ENCODE measurements around the gene MPL.

The MPL gene

GRCh38 chr1:43373066-43373940 is 35.7 kb downstream of the MPL start:
- Histone ChIP-seq H3K9me3 (ENCODE audit: control insufficient read depth, insufficient read depth, low read length) (no peaks in the 10 kb centered on the region), H3K79me2 (ENCODE audit: control insufficient read depth, low read length) (peaks cover 8% of the 10 kb centered on the region), H3K27ac (ENCODE audit: low read depth, low read length) (no peak overlapping the region), H3K4me2 (ENCODE audit: low read length) (no peak overlapping the region), H3K4me3 (ENCODE audit: low read length) (no peak overlapping the region), H3F3A (ENCODE audit: control insufficient read depth, insufficient read depth) (peaks cover 3% of the 10 kb centered on the region; the same call in 1 of the 2 replicates), H3K36me3 (ENCODE audit: control insufficient read depth, low read length) (0 out of 2 replicates have a peak, but pooled peaks cover 3% of the 10 kb centered on the region), H3K9me2 (replicated peaks; ENCODE audit: control insufficient read depth, low read length) (no peaks in the 10 kb centered on the region), H3K27me3 (ENCODE audit: control insufficient read depth, low read length) (no peaks in the 10 kb centered on the region), H3K4me1 (ENCODE audit: control insufficient read depth, low read length) (peaks cover 6% of the 10 kb centered on the region), H4K20me1 (ENCODE audit: control insufficient read depth, insufficient read depth, low read depth, low read length) (no peaks in the 10 kb centered on the region)
- TF ChIP-seq CTCF (IDR thresholded peaks at IDR 0.05; ENCODE audit: low read depth, low read length, poor library complexity, severe bottlenecking) (no peak), EZH2phosphoT487 (IDR thresholded peaks at IDR 0.05; ENCODE audit: borderline replicate concordance, low read length) (no peak)

GRCh38 chr1:43376723-43377235 is 39.2 kb downstream of the MPL start:
- Histone ChIP-seq H3K79me2 (ENCODE audit: control insufficient read depth, low read length) (no peaks in the 10 kb centered on the region), H3K36me3 (ENCODE audit: control insufficient read depth, low read length) (no peaks in the 10 kb centered on the region), H3K4me3 (ENCODE audit: low read length) (no peak overlapping the region), H4K20me1 (ENCODE audit: control insufficient read depth, insufficient read depth, low read depth, low read length) (no peaks in the 10 kb centered on the region), H3K9me2 (replicated peaks; ENCODE audit: control insufficient read depth, low read length) (no peaks in the 10 kb centered on the region), H3K9me3 (ENCODE audit: control insufficient read depth, insufficient read depth, low read length) (no peaks in the 10 kb centered on the region), H3K4me1 (ENCODE audit: control insufficient read depth, low read length) (no peaks in the 10 kb centered on the region), H3K27me3 (ENCODE audit: control insufficient read depth, low read length) (no peaks in the 10 kb centered on the region), H3K27ac (ENCODE audit: low read depth, low read length) (no peak overlapping the region), H3K4me2 (ENCODE audit: low read length) (no peak overlapping the region), H3F3A (ENCODE audit: control insufficient read depth, insufficient read depth) (no peaks in the 10 kb centered on the region)
- TF ChIP-seq CTCF (IDR thresholded peaks at IDR 0.05; ENCODE audit: low read depth, low read length, poor library complexity, severe bottlenecking) (no peak), EZH2phosphoT487 (IDR thresholded peaks at IDR 0.05; ENCODE audit: borderline replicate concordance, low read length) (no peak)

- TF ChIP-seq CTCF (IDR thresholded peaks at IDR 0.05; ENCODE audit: low read depth, low read length, poor library complexity, severe bottlenecking) (no peak), EZH2phosphoT487 (IDR thresholded peaks at IDR 0.05; ENCODE audit: borderline replicate concordance, low read length) (no peak)
- Histone ChIP-seq H3K27me3 (ENCODE audit: control insufficient read depth, low read length) (no peaks in the 10 kb centered on the region), H3K4me3 (ENCODE audit: low read length) (no peak overlapping the region), H3K36me3 (ENCODE audit: control insufficient read depth, low read length) (peaks cover 3% of the 10 kb centered on the region), H3K4me1 (ENCODE audit: control insufficient read depth, low read length) (no peaks in the 10 kb centered on the region), H3K79me2 (ENCODE audit: control insufficient read depth, low read length) (no peaks in the 10 kb centered on the region), H3K4me2 (ENCODE audit: low read length) (no peak overlapping the region), H4K20me1 (ENCODE audit: control insufficient read depth, insufficient read depth, low read depth, low read length) (no peaks in the 10 kb centered on the region), H3K9me2 (replicated peaks; ENCODE audit: control insufficient read depth, low read length) (no peaks in the 10 kb centered on the region), H3K27ac (ENCODE audit: low read depth, low read length) (no peak overlapping the region), H3K9me3 (ENCODE audit: control insufficient read depth, insufficient read depth, low read length) (no peaks in the 10 kb centered on the region), H3F3A (ENCODE audit: control insufficient read depth, insufficient read depth) (no peaks in the 10 kb centered on the region)
Observed at GRCh38 chr1:43377831-43378230, 40.2 kb downstream of the MPL start.

All from DOHH2 (cell line).